GM12872 (cell line): ENCODE measurements around the gene PIEZO2.
A peak's percentile ranks its signal among the peaks of the same experiment; 100 is the strongest.

Experiments
- CTCF ChIP-seq: IDR thresholded peaks from 3 replicates; pipeline ENCODE4 v1.5.1; 2011; ENCODE audit warnings: low read depth, mild to moderate bottlenecking, low read length, moderate library complexity; ENCODE audit not compliant: insufficient read depth

PIEZO2 gene

GRCh38 chr18:11040823-11041656, 108.3 kb downstream of the PIEZO2 start:
- TF ChIP-seq CTCF = peak; percentile 71

DNA sequence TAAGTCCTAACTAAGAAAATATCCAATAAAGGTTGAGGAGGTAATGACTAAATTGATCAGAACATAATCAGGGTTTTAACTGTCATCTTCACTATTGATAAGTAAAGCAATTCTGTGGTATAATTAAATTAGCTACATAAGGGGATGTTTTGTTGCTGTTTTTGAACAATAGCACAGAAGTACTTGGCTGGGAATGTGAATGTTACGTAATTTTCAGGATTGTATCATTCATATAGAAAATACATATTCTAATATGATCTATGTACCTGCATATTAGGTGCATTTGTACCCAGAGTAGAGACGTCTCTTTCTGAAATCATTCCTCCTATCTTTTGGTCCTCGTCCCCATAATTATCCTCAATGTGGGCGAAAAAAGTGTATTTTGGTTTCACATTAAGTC, 109.0 kb downstream of the PIEZO2 start:
- TF ChIP-seq CTCF = no peak

- TF ChIP-seq CTCF = no peak
Observed at GRCh38 chr18:11037533-11038240, 111.7 kb downstream of the PIEZO2 start.

DNA sequence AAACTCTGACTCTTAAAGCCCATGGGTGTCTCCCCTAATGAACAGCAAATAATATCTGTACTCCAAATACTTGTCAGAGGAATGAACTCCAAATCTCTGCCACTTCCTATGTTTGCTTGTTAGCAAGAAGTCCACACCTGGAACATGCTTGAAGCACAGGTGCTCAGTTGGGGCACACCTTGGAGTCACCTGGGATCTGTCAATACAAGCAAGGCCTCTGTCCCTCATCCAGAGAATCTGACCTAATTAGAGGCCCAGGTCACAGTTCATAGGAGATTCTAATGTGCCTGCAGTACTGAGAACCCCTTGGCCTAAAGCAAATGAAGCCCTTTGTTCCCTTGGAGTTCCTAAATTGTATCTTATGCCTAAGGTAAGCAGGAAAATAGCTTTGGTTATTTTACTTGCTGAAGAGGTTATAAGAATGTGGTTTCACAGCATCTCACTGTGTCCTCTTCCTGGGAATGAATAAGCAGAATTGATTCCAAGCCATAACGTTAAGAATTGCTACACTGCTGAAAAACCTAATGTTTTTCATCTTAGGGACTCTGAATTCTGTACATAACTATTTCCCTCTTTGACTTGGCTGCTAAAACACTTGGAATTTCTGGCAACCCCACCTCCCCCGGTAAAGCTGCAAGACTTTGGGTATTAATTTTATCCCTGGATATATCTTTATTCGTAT, 113.4 kb downstream of the PIEZO2 start:
- TF ChIP-seq CTCF = no peak

DNA sequence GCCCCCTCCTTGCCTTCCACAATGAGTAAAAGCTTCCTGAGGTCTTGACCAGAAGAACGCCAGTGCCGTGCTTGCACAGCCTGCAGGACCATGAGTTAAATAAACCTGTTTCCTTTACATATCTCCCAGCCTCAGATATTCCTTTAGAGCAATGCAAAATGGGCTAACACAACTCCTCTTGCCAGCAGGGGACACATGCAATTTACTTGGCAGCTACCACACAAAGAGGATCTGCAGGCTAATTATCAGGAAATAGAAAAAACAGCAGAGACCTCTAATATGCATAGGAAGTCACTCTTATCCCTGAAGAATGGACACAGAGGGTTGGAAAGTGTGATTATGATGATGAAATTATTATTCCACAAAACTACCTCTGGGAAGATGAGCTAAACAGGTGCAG, 114.0 kb downstream of the PIEZO2 start:
- no peak for TF ChIP-seq CTCF

GRCh38 chr18:11034884-11035283, 114.5 kb downstream of the PIEZO2 start:
- no peak for TF ChIP-seq CTCF

DNA sequence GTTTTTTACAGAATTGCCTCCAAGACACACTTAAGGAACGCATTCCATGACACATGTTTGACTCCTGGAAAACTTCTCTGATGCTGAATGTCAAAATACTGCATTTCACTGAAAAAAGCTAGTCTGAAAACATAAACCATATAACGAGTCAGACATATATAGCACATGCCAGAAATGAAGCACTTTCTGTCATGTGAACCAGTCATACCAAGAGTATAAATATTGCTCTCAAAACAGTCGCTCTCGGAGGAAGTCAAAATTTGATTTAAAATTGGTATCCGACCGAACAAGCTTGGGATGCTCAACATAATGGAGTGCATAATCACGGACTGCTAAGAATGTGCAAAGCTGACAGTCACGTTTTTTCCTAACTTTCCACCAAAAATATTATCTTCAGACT, 115.9 kb downstream of the PIEZO2 start:
- no peak for TF ChIP-seq CTCF
